Ovary (tissue), 9 donors: ENCODE data around the gene RANBP10. TPM values are rescaled to one million over a fixed set of nuclear protein-coding genes. Genes with fewer than 3 reads are reported as not detected.

Source experiments
- DNase-seq, 5 donors: peaks; one replicate each; pipeline ENCODE4 v3.0.0-alpha.2; 2019 to 2020
- H3K27ac ChIP-seq, 2 donors: fragments of 200-600 bp; one replicate each; pipeline versions ENCODE4 v1.5.1 to v1.8.0; 2019 to 2022
- H3K27me3 ChIP-seq: fragments of 200-600 bp; one replicate; pipeline ENCODE4 v1.8.0; 2022
- H3K36me3 ChIP-seq: fragments of 200-600 bp; sonication (generic); one replicate; pipeline ENCODE4 v1.5.1; 2019
- H3K4me1 ChIP-seq: one replicate; pipeline ENCODE4 v1.8.1; 2013; ENCODE audit warnings: mild to moderate bottlenecking, moderate library complexity; ENCODE audit not compliant: insufficient read depth
- H3K4me3 ChIP-seq: fragments of 200-600 bp; sonication (generic); one replicate; pipeline ENCODE4 v1.5.1; 2017
- H3K9me3 ChIP-seq, 2 donors: fragments of 200-600 bp in 1 of 2; sonication (generic) in 1 of 2; one replicate each; pipeline versions ENCODE4 v1.5.1 to v1.8.1; 2013 to 2019; ENCODE audit warnings: mild to moderate bottlenecking in 1 of 2, moderate library complexity in 1 of 2
- CTCF ChIP-seq, 3 donors: fragments of 450-650 bp in 2 of 3; fragments of 200-600 bp in 1 of 3; IDR thresholded peaks; one replicate each; pipeline versions ENCODE4 v1.5.1 to v1.8.0; 2016 to 2022; ENCODE audit warnings: antibody characterized with exemption in 3 of 3, mild to moderate bottlenecking in 1 of 3
- EP300 ChIP-seq: sonication (generic); formaldehyde crosslinking; IDR thresholded peaks from one replicate; pipeline ENCODE4 v1.6.1; 2017; ENCODE audit warnings: antibody characterized with exemption
- POLR2A ChIP-seq: fragments of 450-650 bp; IDR thresholded peaks from one replicate; pipeline ENCODE4 v1.6.1; 2017; ENCODE audit warnings: antibody characterized with exemption, mild to moderate bottlenecking, moderate library complexity
- WGBS, 3 donors: extraction: QIAGEN DNeasy Blood & Tissue Kit in 1 of 3; methylation state at CpG; one replicate each; pipeline versions ENCODE4 v1.1.5 to v1.1.7; 2013 to 2017; 5-methylcytosine and 5-hydroxymethylcytosine counted together
- intact Hi-C, 4 donors: fragments of 100-400 bp; cut with DNase I; formaldehyde crosslinking; loops; one replicate each; pipeline versions ENCODE4 v1.11.0 to v1.15.1; 2022 to 2023
- polyA plus RNA-seq, 2 donors: library from polyadenylated mRNA; stranded (reverse); fragments of 200-250 nt in 1 of 2; fragments of 350-450 nt in 1 of 2; fragmentation: Illumina TruSeq in 1 of 2; extraction: RNeasy Lipid Tissue Mini Kit (QIAGEN cat#74804) in 1 of 2; gene quantifications; one replicate each; pipeline ENCODE4 v1.2.3, GENCODE V29; 2013 to 2014
- total RNA-seq, 7 donors: library from RNA; depleted of rRNA in 2 of 7; stranded (reverse); fragments of >200 nt in 2 of 7; fragmentation: NEBNext Ultra II Directional in 3 of 7; extraction: Animal tissue kit (Norgen Biotek cat#: 25700) in 3 of 7; gene quantifications; one replicate each; pipeline versions ENCODE4 v1.1.0 to v1.2.4, GENCODE V29; 2016 to 2023
- donor health status: DM: no; HTN: no; CAD: no; lungs with moderate emphysema.
- donor health status: DM: no; HTN: no; CAD: no.
- donor health status: Bipolar disorder and iron deficiency.
- donor health status: DM: yes; HTN: yes; CAD: no.
- donor health status: DM: no; HTN: no; CAD: no.
- donor health status: DM: yes; HTN: yes; CAD: no.

RANBP10 gene
- total and polyA plus RNA-seq, 9 donors: 8.3 to 19.6 (median 16.9) TPM

- WGBS, 3 donors: 33 to 39% (median 38%) methylated on average over 1 of the region's 1 CpG
- peak in 1 of 5 donors; percentile 19 for DNase-seq
- Histone ChIP-seq H3K4me1 (peaks cover 3% of the 10 kb centered on the region), H3K27me3 (no peaks in the 10 kb centered on the region), H3K27ac (no peak overlapping the region), H3K4me3 (peak overlapping the region; percentile 96), H3K36me3 (no peaks in the 10 kb centered on the region), H3K9me3 (no peaks in the 10 kb centered on the region)
- no peak for TF ChIP-seq POLR2A
- TF ChIP-seq CTCF (IDR thresholded peaks at IDR 0.05): no peak
- no peak for TF ChIP-seq EP300
- intact Hi-C loops: no loop called here
These were observed 86.1 kb downstream of the RANBP10 start for GRCh38 chr16:67720236-67720635.

- 2 to 5% (median 4%) methylated on average over 5 of the region's 5 CpGs for WGBS, 3 donors
- H3K27me3 ChIP-seq: no peaks in the 10 kb centered on the region
- peak overlapping the region; percentile 96 for H3K4me3 ChIP-seq
- TF ChIP-seq EP300: no peak
- no peak for TF ChIP-seq CTCF (IDR thresholded peaks at IDR 0.05)
- TF ChIP-seq POLR2A: no peak
- H3K4me1 ChIP-seq: peaks cover 3% of the 10 kb centered on the region
- peak overlapping the region in 1 of 2 donors; percentile 46 for H3K27ac ChIP-seq
- intact Hi-C loops: no loop called here
- DNase-seq: peak in 3 of 5 donors; percentile 25 to 31 (median 31)
- H3K9me3 ChIP-seq: no peaks in the 10 kb centered on the region
- H3K36me3 ChIP-seq: no peaks in the 10 kb centered on the region
These were observed 86.6 kb downstream of the RANBP10 start for GRCh38 chr16:67719778-67720144.

GRCh38 chr16:67719048-67719777, 87.1 kb downstream of the RANBP10 start, which contains the start of gene GFOD2:
TSS of gene GFOD2 (minus strand) at chr16:67719316. CDS start at chr16:67685715, 33,601 bp downstream.
- H3K36me3 ChIP-seq: no peaks in the 10 kb centered on the region
- H3K27me3 ChIP-seq: no peaks in the 10 kb centered on the region
- peaks cover 3% of the 10 kb centered on the region for H3K4me1 ChIP-seq
- peak within 1 kb of the TSS in 1 of 2 donors; percentile 46 for H3K27ac ChIP-seq
- peak; percentile 97 to 99 (median 98) for DNase-seq
- H3K4me3 ChIP-seq: peak within 1 kb of the TSS; percentile 96
- no peak for TF ChIP-seq EP300
- peak; percentile 84 for TF ChIP-seq POLR2A
- no peaks in the 10 kb centered on the region for H3K9me3 ChIP-seq
- 0 to 1% (median 1%) methylated on average over 39 to 59 of the region's 59 CpGs for WGBS, 3 donors
- intact Hi-C loops: no loop called here

GRCh38 chr16:67718668-67719047, 87.7 kb downstream of the RANBP10 start:
- 0 to 1% (median 1%) methylated on average over 14 of the region's 14 CpGs for WGBS, 3 donors
- TF ChIP-seq POLR2A: no peak
- TF ChIP-seq CTCF (IDR thresholded peaks at IDR 0.05): no peak
- TF ChIP-seq EP300: no peak
- H3K4me3 ChIP-seq: peak overlapping the region; percentile 96
- intact Hi-C loops: no loop called here
- no peaks in the 10 kb centered on the region for H3K36me3 ChIP-seq
- no peak overlapping the region for H3K27ac ChIP-seq
- no peaks in the 10 kb centered on the region for H3K27me3 ChIP-seq
- no peaks in the 10 kb centered on the region for H3K9me3 ChIP-seq
- H3K4me1 ChIP-seq: peaks cover 3% of the 10 kb centered on the region
- DNase-seq: no peak

GRCh38 chr16:67716097-67716496, 90.3 kb downstream of the RANBP10 start:
- intact Hi-C loops: no loop called here
- WGBS, 3 donors: 88 to 92% (median 92%) methylated on average over 2 of the region's 2 CpGs
- H3K4me1 ChIP-seq: peaks cover 3% of the 10 kb centered on the region
- no peak overlapping the region for H3K27ac ChIP-seq
- TF ChIP-seq CTCF (IDR thresholded peaks at IDR 0.05): no peak
- no peak for TF ChIP-seq POLR2A
- no peak for TF ChIP-seq EP300
- no peak overlapping the region for H3K4me3 ChIP-seq
- no peaks in the 10 kb centered on the region for H3K36me3 ChIP-seq
- H3K27me3 ChIP-seq: no peaks in the 10 kb centered on the region
- no peaks in the 10 kb centered on the region for H3K9me3 ChIP-seq
- DNase-seq: no peak
